SJSA1 (cell line): Measurements from ENCODE around the gene LCT. TPM values are rescaled to one million over a fixed set of nuclear protein-coding genes. Genes with fewer than 3 reads are reported as not detected.
"Not testable (repeated sequence)": the region's sequence is repeated elsewhere in the genome, so short reads cannot be mapped to it uniquely, and the experiment has no call there.

Experiments used
- DNase-seq, 2 experiments: peaks; one replicate each; pipeline ENCODE4 v3.0.0-alpha.2; 2015 to 2020; ENCODE audit warnings: low spot score in 2 of 2, low read depth in 1 of 2
- H3K27ac ChIP-seq: fragments of 250-450 bp; sonication (Bioruptor Pico); 2 replicates; pipeline ENCODE4 v1.5.1; 2020; ENCODE audit warnings: mild to moderate bottlenecking, moderate library complexity
- H3K27me3 ChIP-seq: fragments of 250-450 bp; sonication (Bioruptor Pico); replicated peaks from 2 replicates; pipeline ENCODE4 v1.5.1; 2020; ENCODE audit warnings: mild to moderate bottlenecking, moderate library complexity
- H3K36me3 ChIP-seq: fragments of 250-450 bp; sonication (Bioruptor Pico); 2 replicates; pipeline ENCODE4 v1.5.1; 2020; ENCODE audit warnings: mild to moderate bottlenecking
- H3K4me1 ChIP-seq: fragments of 250-450 bp; sonication (Bioruptor Pico); replicated peaks from 2 replicates; pipeline ENCODE4 v1.6.1; 2021; ENCODE audit warnings: mild to moderate bottlenecking
- H3K4me3 ChIP-seq: fragments of 250-450 bp; sonication (Bioruptor Pico); 2 replicates; pipeline ENCODE4 v1.5.1; 2020; ENCODE audit warnings: mild to moderate bottlenecking
- H3K9me3 ChIP-seq: fragments of 250-450 bp; sonication (Bioruptor Pico); replicated peaks from 2 replicates; pipeline ENCODE4 v1.5.1; 2020; ENCODE audit warnings: mild to moderate bottlenecking
- total RNA-seq: library from RNA; depleted of rRNA; stranded (reverse); fragments of >200 nt; shearing (Covaris generic); gene quantifications from 2 replicates; pipeline ENCODE4 v1.2.3, GENCODE V29; 2014

LCT gene
- total RNA-seq, 1 experiment from 2014 or later, result not detected

GRCh38 chr2:135798762-135799161 is 38.2 kb downstream of the LCT start:
- Histone ChIP-seq H3K36me3 (no peaks in the 10 kb centered on the region), H3K27ac (no peak overlapping the region)
- no peak for DNase-seq

GRCh38 chr2:135798275-135798705 is 38.7 kb downstream of the LCT start:
- Histone ChIP-seq H3K36me3 (no peaks in the 10 kb centered on the region), H3K27me3 (no peaks in the 10 kb centered on the region), H3K4me3 (no peak overlapping the region), H3K27ac (no peak overlapping the region), H3K9me3 (peaks cover 15% of the 10 kb centered on the region; the same call in 1 of the 2 replicates), H3K4me1 (no peaks in the 10 kb centered on the region)
- DNase-seq, result no peak

More at GRCh38 chr2:135798762-135799161, 38.2 kb downstream of the LCT start:
- Histone ChIP-seq H3K4me1 (no peaks in the 10 kb centered on the region), H3K9me3 (peaks cover 15% of the 10 kb centered on the region; the same call in 1 of the 2 replicates), H3K27me3 (no peaks in the 10 kb centered on the region), H3K4me3 (no peak overlapping the region)

DNA sequence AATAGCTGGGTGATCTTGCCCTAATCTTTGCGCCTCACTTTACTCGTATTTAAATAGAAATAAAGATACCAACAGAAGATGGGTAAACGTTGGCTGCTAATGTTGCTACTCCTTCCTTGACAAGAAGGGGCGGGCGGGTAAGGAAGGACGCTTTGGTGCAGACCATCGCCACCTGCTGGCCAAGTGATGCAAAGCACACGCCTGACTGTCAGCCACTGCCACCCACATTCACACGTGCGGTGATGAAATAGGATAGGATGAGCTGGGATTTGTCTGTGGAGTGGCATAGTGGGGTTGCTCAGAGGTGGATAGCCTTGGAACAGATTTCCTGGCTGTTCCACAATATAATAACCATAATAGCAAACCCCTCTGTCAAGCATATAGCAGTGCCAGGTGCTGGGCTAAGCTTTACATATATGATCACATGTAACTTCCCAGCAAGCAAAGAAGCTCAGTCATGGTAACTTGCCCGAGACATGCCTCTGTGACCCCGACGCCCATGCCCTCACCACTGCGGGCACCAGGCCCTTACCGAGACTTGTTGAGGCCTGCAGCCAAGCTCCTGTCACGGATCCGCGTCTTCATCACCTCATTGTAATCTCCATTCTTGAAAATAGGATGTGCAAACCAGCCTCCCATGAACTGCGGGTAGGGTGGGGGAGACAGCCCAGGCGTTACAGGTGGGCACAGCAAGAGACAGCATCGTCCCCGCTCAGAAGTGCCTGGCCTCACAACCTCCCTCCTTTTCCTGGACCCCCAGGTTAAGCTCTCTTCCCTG is 39.3 kb downstream of the LCT start:
- Histone ChIP-seq H3K4me1 (no peaks in the 10 kb centered on the region), H3K36me3 (no peaks in the 10 kb centered on the region), H3K9me3 (peaks cover 15% of the 10 kb centered on the region; the same call in 1 of the 2 replicates), H3K27ac (no peak overlapping the region), H3K4me3 (no peak overlapping the region), H3K27me3 (no peaks in the 10 kb centered on the region)
- peak; percentile 62 to 79 for DNase-seq

GRCh38 chr2:135796606-135797005 is 40.4 kb downstream of the LCT start:
- H3K36me3 ChIP-seq, result no peaks in the 10 kb centered on the region
- peaks cover 15% of the 10 kb centered on the region; the same call in 1 of the 2 replicates for H3K9me3 ChIP-seq
- H3K27ac ChIP-seq, result no peak overlapping the region
- DNase-seq, result no peak
- H3K4me1 ChIP-seq, result peaks cover 4% of the 10 kb centered on the region; the same call in 1 of the 2 replicates
- no peaks in the 10 kb centered on the region for H3K27me3 ChIP-seq
- H3K4me3 ChIP-seq, result no peak overlapping the region

DNA sequence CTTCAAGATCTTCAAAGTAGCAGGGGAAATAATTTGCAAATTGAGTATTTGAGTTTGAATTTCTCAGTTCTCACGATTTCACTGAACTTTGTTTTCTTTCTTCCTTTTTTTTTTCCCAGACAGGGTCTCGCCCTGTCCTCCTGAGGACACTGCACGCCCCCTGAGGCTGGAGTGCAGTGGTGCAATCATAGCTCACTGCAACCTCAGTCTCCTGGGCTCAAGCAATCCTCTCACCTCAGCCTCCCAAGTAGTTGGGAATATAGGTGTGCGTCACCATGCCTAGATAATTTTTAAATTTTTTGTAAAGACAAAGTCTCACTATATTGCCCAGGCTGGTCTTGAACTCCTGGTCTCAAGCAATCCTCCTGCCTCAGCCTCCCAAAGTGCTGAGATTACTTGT is 41.3 kb downstream of the LCT start:
- H3K27me3 ChIP-seq, H3K4me3 ChIP-seq, DNase-seq, H3K27ac ChIP-seq, H3K36me3 ChIP-seq: not testable (repeated sequence)
- Histone ChIP-seq H3K9me3 (peaks cover 11% of the 10 kb centered on the region; the same call in 1 of the 2 replicates), H3K4me1 (peaks cover 11% of the 10 kb centered on the region)

GRCh38 chr2:135792401-135793150 is 44.4 kb downstream of the LCT start:
- H3K4me3 ChIP-seq, result no peak overlapping the region
- peaks cover 3% of the 10 kb centered on the region; the same call in 1 of the 2 replicates for H3K9me3 ChIP-seq
- no peak for DNase-seq
- no peak overlapping the region for H3K27ac ChIP-seq
- H3K4me1 ChIP-seq, result peaks cover 16% of the 10 kb centered on the region
- H3K36me3 ChIP-seq, result no peaks in the 10 kb centered on the region
- no peaks in the 10 kb centered on the region for H3K27me3 ChIP-seq

DNA sequence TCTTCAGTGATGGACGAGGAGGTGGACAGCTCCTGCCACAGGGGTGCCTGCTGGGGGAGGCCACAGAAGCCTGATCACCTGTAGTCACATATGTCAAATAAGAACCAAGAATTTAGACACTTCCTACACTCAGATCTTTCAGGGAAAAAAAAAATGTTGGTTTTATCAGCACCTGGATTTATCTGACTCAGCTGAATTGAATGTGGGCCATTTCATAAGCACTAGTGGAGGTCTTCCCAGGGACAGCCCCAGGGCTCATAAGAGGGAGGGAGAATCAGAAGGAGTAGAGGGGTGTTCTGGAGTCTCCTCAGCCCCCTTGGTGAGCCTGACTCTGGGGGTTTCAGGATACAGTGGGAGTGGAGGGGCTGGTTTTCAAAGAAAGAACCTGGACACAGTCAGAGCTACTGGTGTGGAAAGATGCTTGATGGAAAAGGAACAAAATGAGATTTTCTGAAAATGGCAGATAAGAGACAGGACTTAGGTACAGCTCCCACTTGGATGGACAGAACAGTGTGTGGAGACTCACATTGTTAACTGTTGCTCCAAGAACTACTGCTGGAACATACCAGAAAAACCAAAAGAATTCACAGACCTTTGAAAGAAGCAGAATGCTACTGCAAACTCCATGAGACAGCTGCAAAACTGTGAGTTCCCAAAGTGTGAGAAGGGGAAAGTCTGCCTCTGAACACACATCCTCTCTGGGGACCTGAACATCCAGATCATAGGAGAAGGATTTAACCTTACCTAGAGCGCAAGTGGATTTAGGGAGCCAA is 45.4 kb downstream of the LCT start:
- Histone ChIP-seq H3K27me3 (no peaks in the 10 kb centered on the region), H3K27ac (no peak overlapping the region), H3K4me1 (peaks cover 26% of the 10 kb centered on the region), H3K36me3 (no peaks in the 10 kb centered on the region), H3K4me3 (no peak overlapping the region), H3K9me3 (peaks cover 3% of the 10 kb centered on the region; the same call in 1 of the 2 replicates)
- DNase-seq, result no peak

- peaks cover 7% of the 10 kb centered on the region for H3K36me3 ChIP-seq
- no peaks in the 10 kb centered on the region for H3K27me3 ChIP-seq
- H3K4me1 ChIP-seq, result peaks cover 29% of the 10 kb centered on the region
- H3K4me3 ChIP-seq, result no peak overlapping the region
- H3K27ac ChIP-seq, result no peak overlapping the region
- peaks cover 3% of the 10 kb centered on the region; the same call in 1 of the 2 replicates for H3K9me3 ChIP-seq
- DNase-seq, result no peak
Measured at GRCh38 chr2:135790423-135790822, 46.6 kb downstream of the LCT start.

DNA sequence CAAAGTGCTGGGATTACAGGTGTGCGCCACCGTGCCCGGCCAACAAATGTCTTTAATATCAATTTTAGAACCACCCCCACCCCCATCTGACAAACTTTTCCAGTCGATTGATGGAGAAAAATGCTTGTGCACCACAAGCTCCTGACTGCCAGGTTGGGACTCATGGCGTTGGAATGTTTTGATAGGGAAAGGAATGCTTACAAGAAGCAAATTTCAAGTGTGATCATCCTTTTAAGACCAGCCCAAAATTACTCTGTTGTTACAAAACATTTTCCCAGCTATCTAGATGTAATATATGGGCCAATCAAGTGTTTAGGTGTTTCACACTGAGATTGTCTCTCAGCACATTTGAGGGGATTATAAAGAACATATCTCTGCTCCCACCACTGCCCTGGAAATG is 50.2 kb downstream of the LCT start:
- no peaks in the 10 kb centered on the region for H3K9me3 ChIP-seq
- H3K4me1 ChIP-seq, result peaks cover 27% of the 10 kb centered on the region
- no peak overlapping the region for H3K4me3 ChIP-seq
- H3K27ac ChIP-seq, result peak overlapping the region; percentile 87
- H3K27me3 ChIP-seq, result no peaks in the 10 kb centered on the region
- H3K36me3 ChIP-seq, result peaks cover 43% of the 10 kb centered on the region
- DNase-seq, result peak; percentile 87

- Histone ChIP-seq H3K27me3 (no peaks in the 10 kb centered on the region), H3K9me3 (no peaks in the 10 kb centered on the region), H3K36me3 (peaks cover 61% of the 10 kb centered on the region), H3K27ac (no peak overlapping the region), H3K4me1 (peaks cover 18% of the 10 kb centered on the region), H3K4me3 (no peak overlapping the region)
- no peak for DNase-seq
Measured at GRCh38 chr2:135785032-135785431, 52.0 kb downstream of the LCT start.

- Histone ChIP-seq H3K27ac (no peak overlapping the region), H3K36me3 (peaks cover 74% of the 10 kb centered on the region), H3K9me3 (no peaks in the 10 kb centered on the region), H3K4me3 (no peak overlapping the region), H3K4me1 (peaks cover 18% of the 10 kb centered on the region), H3K27me3 (no peaks in the 10 kb centered on the region)
- no peak for DNase-seq
Measured at GRCh38 chr2:135783439-135783838, 53.5 kb downstream of the LCT start.

GRCh38 chr2:135782231-135782630 is 54.8 kb downstream of the LCT start:
- Histone ChIP-seq H3K36me3 (peaks cover 81% of the 10 kb centered on the region), H3K27ac (no peak overlapping the region), H3K4me1 (peaks cover 9% of the 10 kb centered on the region), H3K4me3 (no peak overlapping the region), H3K27me3 (no peaks in the 10 kb centered on the region), H3K9me3 (no peaks in the 10 kb centered on the region)
- DNase-seq, result no peak

GRCh38 chr2:135776367-135776766 is 60.6 kb downstream of the LCT start:
- Histone ChIP-seq H3K27me3 (no peaks in the 10 kb centered on the region), H3K4me3 (no peak overlapping the region), H3K9me3 (no peaks in the 10 kb centered on the region), H3K27ac (no peak overlapping the region), H3K4me1 (peaks cover 12% of the 10 kb centered on the region), H3K36me3 (peaks cover 90% of the 10 kb centered on the region)
- DNase-seq, result no peak
